HG03039 (cell line): ENCODE results near the gene PUS1.

Experiments used
- ATAC-seq: cut with Tn5 transposase; IDR thresholded peaks from one replicate; pipeline ENCODE4 v1.9.1; 2021; ENCODE audit warnings: mild to moderate bottlenecking, moderate library complexity; ENCODE audit not compliant: unreplicated experiment

Gene PUS1

GRCh38 chr12:131915000-131915689 is 13.9 kb upstream of the PUS1 start:
- no peak for ATAC-seq

- ATAC-seq = no peak
Measured at GRCh38 chr12:131915823-131916222, 13.3 kb upstream of the PUS1 start.

GRCh38 chr12:131916306-131917138 is 12.6 kb upstream of the PUS1 start:
- ATAC-seq = no peak

- no peak for ATAC-seq
Measured at GRCh38 chr12:131917139-131917710, 11.9 kb upstream of the PUS1 start.

- ATAC-seq = no peak
Measured at GRCh38 chr12:131917711-131918306, 11.3 kb upstream of the PUS1 start.

- no peak for ATAC-seq
Measured at GRCh38 chr12:131918311-131919050, 10.6 kb upstream of the PUS1 start.

- ATAC-seq = no peak
Measured at GRCh38 chr12:131919051-131919347, 10.1 kb upstream of the PUS1 start.

- ATAC-seq = no peak
Measured at GRCh38 chr12:131919366-131920156, 9.5 kb upstream of the PUS1 start.

GRCh38 chr12:131920157-131920508 is 8.9 kb upstream of the PUS1 start:
- ATAC-seq = no peak

- no peak for ATAC-seq
Measured at GRCh38 chr12:131920902-131921840, 7.9 kb upstream of the PUS1 start.

- ATAC-seq = no peak
Measured at GRCh38 chr12:131921866-131922769, 7.0 kb upstream of the PUS1 start.

- no peak for ATAC-seq
Measured at GRCh38 chr12:131922772-131923171, 6.3 kb upstream of the PUS1 start.

- ATAC-seq = peak; percentile 57
Measured at GRCh38 chr12:131923260-131923659, 5.8 kb upstream of the PUS1 start.

GRCh38 chr12:131927110-131928079 is 1.7 kb upstream of the PUS1 start:
- ATAC-seq = no peak

GRCh38 chr12:131928080-131928710 is 881 bp upstream of the PUS1 start:
- no peak for ATAC-seq

GRCh38 chr12:131929581-131930456 is 743 bp downstream of the PUS1 start:
- no peak for ATAC-seq
